GM20431 (cell line): Measurements from ENCODE around the gene IER5.

Experiments used
- in situ Hi-C: fragments of 300-500 bp; cut with MseI, MboI; formaldehyde crosslinking; loops from one replicate; pipeline ENCODE4 v1.15.0; 2020; ENCODE audit warnings: low sequenced_read_pairs; ENCODE audit not compliant: unreplicated experiment

The IER5 gene

DNA sequence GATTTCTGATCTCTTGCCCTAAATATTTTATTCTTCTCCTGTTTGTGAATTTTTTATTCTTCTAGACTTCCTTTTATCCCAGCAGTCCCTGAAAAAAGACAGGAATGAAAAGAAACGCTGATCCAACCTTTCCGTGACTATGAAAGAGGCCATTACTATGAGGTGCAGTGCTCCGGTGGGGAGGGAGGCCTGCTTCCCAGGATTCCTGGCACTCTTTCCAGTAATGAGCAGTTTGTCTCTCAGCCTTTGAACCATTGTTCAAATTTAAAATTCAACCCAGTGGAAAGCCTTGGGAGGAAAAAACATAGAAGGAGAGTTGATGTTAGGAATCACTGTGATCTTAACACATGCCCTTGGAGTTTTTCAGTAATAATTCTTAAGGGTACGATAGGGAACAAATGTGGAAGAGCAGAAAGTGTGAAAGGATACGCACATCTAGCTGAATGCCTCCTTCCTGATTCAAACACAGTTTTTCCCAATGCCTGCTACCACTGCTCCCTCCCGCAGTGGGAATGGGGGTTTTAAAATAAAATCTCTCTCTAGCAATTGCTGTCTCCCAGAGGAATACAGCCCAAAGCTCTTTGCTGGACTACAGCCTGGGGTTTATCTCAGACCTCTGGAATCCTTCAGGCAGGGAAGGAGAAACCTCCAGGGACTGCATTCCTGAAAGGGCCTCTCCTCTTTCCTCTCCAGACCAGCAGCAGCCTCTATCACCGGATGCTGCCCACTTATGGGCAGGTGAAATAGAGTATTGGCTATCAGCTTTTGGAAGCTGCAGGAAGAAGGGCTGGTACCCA lies 6.1 kb downstream of the IER5 start:
- in situ Hi-C loops, result no loop called here

DNA sequence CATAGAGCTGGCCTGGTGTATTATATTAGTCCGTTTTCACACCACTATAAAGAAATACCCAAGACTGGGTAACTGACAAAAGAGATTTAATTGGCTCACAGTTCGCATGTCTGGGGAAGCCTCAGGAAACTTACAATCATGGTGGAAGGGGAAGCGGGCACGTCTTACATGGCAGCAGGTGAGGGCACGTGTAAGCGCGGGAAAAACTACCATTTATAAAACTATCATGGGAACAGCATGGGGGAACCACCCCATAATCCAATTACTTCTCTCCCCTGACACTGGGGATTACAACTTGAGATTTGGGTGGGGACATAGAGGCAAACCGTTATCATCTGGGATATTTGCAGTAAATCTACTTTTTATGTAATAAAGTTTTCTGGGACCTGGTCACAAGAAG lies 6.8 kb downstream of the IER5 start:
- in situ Hi-C loops, result no loop called here

DNA sequence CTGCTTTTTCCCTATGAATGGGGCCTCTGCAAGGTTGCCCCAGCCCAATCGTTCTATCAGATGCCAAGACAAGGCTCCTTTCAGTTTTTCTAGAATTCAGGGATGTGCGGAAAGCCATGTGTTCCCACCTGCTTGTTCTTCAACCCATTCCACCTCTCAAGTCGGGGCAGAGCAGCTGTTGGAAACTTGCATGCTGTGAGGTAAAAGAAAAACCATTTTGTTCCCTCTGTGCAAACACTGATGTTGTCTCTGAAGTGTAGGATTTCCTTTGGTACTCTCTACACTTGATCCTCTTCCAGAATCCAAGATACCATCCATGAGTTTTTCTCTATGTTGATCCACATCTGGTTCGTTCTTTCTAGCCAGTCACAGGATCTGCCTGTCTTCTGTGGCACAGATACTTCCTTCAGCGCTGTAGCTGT lies 7.3 kb downstream of the IER5 start:
- in situ Hi-C loops, result no loop called here

DNA sequence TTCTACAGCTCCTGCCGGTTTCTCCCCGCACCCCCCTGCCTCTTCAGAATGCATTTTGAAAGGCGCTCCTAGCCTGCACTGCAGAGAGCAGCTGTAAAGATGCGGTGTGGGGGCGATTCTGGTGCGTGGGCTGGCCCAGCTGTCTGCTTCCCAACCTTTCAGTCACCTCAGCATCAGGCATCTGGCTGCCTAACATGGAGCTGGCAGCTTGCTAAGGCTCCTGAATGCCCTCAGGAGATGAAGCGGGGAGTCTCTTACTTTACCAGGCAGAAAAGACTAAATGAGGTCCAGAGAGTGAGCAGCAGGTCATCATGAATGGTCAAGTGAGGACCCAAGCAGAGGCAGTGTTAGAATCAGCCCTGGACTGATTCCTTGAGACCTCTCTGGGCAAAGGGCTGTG lies 8.7 kb downstream of the IER5 start:
- in situ Hi-C loops, result no loop called here

DNA sequence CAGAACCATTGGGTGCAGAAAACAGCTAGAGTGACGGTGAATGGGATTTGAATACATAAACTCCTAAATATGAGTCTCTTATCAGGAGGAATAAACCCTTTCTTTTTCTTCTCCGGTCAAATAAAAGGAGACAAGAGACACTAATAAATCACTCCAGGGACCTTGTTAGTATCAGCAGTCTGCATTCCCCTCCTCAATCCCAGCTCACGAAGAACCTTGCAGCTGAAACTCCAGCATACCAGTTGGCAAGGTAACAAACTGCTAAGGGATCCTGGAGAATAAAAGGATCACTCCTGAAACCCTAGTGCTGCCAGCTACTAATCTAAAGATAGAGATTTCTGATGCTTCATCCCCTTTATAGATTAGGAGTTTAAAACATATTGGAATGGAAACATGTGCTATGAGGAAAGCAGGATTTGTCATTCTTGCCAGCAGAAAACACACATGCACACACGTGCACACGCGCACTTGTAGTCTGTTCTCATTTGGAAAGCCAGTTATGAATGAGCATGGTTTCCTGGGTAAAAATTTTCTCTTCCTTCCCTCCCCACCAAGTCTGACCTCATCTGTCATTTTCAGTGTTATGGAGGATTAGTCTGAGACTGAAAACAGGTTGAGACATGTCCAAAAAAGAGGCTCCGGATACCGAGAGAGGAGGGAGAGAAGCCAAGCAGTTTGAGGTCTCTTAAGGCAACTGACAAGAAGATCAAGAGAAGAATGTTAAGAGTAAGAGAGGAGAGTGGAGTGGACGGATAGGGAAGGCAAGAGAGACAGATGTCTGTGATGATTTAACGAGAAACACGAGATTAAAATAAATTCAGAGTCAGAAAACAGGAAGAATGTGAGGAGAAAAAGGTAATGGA lies 10.9 kb downstream of the IER5 start:
- in situ Hi-C loops, result no loop called here

DNA sequence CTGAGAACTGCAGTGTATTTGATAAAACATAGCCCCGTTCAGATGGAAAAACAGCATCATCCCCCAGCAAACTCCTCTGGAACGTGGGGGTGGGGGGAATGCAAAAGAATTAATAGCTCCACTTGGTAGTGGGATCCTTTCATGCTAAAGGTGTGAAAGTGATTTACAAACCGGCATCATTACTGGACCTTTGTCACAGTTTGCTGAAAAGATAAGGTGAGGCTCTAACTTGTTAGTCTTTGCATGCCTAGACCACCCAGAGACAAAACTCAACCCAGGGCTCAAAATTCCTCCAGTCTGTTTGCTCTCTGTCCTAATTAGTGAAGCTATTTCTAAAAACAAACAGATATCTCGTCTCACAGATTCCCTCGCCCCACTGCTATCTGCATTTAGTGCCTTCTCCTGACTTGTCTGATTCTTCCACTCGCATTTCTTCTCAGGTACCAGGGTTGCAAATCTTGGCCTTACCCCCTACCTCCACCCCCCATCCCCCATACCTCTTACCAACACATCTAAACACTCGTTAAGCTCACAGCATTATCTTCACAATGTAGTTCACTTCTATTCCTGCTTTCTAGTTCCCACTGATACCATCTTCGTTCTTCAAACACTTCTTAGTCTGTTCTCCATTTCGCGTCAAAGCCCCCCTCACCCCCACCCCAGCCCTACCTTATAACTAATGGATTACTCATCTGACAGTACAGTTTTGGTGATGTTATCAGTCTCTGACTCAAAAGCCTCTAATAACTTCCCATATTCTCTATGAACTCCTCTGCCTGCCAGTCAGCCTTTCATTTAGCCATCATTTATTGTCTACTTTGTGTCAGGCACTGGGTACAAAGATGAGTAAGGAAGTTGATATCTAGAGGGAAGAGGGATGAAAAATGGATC lies 11.8 kb downstream of the IER5 start:
- in situ Hi-C loops, result no loop called here

DNA sequence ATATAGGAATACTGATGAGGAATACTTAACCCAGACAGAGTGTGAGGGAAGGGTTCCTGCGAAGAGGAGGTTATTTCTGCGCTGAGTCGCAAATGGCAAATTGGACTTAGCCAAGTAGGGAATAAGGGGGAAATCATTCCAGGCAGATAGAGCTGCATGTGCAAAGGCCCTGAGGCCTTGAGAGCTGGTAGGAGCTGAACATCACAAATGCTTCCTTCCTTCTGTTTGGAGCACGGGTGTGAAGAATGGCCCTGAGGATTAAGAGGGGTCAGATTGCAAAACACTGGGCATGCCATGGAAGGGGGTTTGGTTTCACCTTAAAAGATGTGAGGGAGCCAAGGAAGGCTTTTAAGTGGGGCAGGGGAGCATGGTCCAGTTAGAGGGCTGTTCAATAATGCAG lies 12.4 kb downstream of the IER5 start:
- in situ Hi-C loops, result no loop called here

DNA sequence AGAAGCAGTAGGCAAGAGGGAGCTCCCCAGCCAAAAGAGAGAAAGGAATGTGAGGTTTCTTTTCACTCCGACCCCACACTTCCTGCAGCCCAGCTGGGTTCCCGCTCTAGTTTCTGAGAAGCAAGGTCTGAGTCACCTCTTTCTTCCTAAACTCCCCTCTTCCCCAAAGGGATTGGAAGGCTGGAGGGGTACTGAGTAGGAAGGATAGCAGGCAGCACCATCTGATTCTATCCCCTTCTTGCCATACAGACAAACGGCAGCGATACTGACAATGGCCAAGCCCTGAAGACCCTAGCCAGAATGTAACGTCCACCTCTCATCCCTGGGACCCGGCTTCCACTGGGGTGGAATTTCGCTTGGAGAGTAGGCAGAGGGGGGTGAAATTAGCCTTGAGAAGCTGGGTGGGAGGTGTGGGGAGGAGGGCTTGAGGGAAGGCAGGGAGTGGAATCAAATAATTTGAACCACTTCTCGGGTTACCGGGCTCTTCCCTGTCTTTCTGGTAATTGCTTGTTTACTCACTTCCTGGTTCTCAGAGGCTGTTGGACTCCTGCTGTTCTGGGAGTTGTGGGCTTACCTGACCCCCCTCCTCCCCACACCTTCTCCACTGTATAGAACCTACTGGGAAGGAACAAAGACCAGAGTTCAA lies 13.2 kb downstream of the IER5 start:
- in situ Hi-C loops, result no loop called here

DNA sequence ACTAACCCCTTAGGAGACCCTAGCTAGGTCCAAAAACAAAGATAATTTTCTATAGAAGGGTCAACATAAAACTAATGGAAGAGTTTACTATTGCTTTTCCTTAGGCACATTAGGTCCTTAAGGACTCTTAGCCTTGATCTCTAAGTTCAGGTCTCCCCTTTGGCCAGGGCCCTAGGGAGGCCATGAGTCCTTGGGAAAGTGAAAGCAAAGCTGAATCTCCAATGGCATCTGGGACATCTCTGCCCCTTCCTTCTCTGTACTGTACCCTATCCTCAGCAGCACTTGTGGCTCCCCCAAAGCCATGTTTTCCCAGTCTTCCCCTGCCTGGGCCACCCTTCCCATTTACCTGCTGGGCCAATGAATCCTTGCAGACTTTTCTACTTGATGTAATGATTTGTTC lies 14.3 kb downstream of the IER5 start:
- in situ Hi-C loops, result no loop called here

DNA sequence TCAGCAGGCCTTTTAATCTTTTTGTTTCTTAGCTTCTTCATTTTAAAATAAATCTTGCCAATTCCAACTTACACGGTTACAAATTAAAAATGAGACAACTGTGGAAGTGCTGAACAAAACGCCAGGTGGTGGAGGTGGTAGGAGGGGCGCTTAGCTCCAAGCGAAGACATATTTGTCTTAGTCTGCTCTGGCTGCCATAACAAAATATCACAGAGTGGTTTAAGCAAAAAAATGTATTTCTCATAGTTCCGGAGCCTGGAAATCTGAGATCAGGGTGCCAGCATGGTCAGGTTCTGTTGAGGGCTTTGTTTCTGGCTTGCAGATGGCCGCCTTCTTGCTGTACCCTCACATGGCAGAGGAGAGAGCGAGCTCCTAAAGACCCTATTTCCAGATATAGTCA lies 14.9 kb downstream of the IER5 start:
- in situ Hi-C loops, result no loop called here

DNA sequence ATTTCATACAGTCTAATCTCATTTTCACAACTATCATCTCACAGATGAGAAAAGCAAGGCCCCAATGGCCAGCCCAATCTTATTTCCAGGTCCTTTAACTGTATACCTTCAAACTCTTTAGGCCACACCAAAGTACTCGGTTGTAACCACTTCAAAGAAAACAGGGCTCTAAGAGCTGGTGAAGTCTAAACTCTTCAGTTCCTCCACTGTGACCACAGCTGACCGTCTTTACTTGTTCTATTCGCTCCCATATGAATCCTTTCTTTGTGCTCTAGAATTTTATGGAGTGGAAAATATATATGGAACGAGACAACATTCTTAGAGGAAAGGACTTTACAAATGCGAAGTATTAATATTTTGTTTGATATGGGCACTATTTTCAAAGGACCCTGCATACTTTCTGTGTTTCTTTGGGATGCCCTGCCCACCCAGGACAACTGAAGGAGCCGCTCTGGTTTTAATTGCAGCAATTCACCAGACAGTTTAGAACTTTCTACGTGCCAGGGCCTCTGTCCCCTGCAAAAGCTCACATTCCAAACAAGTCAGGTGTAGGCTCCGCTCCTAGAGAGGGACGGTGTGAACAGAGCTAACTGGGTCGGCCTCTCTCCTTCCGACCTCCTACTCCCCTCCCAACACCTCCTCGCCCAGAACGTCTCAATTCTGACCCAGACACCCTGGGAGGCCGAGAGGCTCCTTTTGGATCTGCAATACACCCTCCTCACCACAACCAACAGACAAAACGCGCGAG lies 15.7 kb downstream of the IER5 start:
- in situ Hi-C loops, result no loop called here

DNA sequence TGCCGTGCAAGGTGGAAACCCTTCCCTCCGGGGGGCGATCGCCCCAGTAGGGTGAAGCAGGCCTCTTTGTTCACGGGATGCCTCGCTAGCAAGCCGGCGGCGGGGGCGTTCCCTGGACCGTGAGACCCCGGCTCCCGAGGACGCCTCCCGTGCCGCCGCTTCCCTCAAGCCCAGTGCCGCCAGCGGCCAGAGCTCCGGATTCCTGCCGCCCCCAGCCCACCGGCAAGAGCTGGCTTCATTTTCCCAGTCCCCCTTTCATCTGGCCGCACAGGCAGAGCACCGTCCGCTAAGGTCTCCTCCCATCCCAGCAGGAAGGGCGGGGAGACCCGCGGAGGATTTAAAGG lies 16.3 kb downstream of the IER5 start:
- in situ Hi-C loops, result no loop called here

DNA sequence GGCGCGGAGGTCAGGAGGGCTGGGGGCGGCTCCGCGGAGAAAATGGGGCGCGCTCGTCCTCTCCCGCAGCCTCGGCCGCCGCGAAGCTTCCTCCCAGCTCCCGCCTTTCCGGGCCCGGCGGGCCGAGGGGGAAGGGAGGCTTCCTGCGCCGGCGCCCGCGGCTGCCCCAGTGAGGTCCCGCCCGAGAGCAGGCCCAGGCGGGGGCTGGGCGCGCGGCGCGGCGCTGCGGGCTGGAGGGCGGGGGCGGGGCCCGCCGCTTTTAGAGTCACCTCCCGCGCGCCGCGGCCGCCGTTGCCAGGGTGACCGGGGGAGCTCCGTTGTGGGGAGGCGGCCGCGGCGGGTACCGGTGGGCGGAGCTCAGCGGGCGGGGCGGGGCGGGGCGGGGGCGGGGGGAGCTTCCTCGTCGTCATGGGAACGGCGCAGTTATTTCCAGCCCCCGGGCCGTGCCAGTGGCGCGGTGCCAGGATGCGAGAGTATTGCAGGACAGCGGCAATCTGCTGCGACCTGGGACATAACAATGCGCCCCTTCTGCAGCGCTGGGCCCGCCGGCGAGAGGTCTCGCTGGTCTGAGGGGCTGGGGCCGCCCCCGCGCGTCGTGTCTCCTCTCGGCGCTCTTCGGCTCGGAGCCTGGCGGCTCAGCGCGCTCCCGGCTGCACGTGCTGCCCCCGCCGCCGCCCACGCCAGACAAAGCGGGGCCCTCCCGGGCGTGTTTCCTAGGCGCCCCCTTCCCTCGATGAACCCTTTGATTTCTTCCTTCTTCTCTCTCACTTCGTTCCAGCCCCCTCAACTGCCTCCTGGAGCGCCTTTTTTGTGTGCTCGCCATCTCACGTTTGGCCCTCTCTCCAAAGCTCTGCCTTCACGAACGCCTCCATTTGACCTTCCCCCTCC lies 16.9 kb downstream of the IER5 start:
- in situ Hi-C loops, result no loop called here

DNA sequence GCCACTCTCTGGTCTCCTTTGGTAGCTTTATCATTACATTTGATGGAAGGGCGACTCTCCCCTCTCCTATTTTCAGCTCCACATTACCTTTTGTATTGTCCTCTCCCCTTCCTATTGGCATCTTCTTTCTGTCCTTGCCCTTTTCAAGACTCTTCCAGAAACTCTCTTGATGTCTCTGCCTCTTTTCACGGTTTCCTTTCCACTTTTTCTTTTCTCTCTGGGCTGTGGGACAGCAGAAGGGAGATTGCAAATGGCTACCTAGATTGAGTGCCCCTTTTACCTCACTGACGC lies 17.5 kb downstream of the IER5 start:
- in situ Hi-C loops, result no loop called here

DNA sequence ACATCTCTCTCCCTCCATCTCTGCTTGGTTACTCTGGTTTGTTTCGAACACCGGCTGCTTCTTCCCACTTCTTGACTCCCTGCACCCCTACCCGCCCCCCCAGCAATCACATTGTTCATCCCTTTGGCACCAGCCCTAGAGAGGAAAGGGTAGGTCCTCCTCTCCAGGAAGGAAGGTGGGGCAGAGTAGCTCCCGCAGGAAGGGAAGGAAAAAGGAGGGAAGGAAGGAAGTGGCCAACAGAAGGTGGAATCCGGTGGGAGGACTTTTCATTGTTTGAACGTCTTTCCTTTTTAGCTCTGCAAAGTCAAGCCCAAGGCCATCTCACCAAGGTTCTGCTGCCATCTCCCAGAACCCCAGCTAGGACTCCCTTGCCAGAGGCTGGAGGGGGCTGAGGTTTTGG lies 18.0 kb downstream of the IER5 start:
- in situ Hi-C loops, result no loop called here

DNA sequence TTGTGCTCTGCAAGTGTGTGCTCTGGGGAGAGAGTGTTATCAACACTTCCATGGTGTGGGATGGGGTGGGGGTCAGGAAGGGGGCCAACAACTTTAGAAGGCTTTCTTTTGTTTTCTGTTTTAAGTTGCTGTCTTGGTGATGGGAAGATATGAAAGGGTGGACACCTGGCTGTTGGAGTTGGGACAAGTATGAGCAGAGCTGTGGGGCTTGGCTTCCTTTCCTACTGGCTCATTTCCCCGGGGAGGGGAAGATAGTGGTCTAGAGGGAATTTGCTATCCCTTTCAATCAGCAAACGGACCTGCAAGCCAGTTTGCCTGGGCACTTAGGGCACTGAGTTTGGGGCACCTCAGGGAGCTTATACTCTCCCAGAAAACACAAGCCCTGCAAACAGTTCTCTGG lies 19.2 kb downstream of the IER5 start:
- in situ Hi-C loops, result no loop called here

DNA sequence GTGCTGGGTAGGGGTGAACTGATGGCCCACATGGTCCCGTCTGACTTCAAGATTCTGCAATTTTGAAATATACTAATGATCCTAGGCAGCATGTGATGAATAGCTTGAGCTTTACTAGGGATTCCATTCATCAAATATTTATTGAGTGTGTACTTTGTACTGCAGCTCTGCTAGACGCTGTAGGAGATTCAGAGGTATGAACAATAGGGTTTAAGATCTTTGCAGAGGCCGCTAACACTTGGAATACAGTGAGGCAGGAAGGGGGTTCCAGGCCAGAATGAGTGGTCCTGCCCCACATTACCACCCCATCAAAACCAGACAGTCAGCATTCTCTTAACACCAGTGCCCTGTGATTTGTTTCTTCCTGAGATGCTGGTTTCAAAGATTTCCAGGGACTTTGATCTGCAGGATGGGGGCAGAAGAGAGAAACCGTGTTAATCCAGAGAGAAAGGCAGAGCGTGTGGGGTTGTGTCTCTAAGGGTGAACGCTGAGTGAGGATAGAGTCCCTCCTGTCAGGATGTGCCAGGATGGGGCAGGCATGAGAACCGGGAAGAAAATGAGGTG lies 19.9 kb downstream of the IER5 start:
- in situ Hi-C loops, result no loop called here

DNA sequence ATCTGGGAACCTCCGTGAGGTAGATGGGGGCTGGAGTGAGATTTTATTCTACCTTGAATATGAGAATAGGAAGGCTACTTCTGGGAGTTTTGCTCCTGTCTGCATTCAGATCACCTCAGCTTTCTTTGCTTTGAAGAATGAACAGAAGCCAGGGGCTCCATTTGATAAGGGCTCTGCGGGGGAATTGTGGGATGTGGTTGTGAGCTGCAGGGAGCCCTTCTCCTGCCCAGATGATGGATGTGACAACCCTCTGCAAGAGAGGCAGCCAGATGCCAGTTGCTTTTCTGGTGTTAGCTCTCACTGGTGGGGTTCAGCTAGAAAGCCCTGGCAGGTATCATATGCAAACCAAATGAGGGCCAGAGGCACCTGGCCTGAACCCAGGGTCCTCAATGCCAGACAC lies 21.5 kb downstream of the IER5 start:
- in situ Hi-C loops, result no loop called here
